DND-41 (cell line): Measurements from ENCODE around the gene RAPGEF2.

Experiments
- ATAC-seq: fragments of 200-7000 bp; cut with Tn5 transposase; 3 replicates; pipeline ENCODE4 v1.9.1; 2021; ENCODE audit warnings: low read depth; ENCODE audit not compliant: insufficient read depth
- DNase-seq: peaks from one replicate; pipeline ENCODE4 v3.0.0-alpha.2; 2020
- H2AFZ ChIP-seq: 2 replicates; pipeline ENCODE4 v1.6.0; 2012; ENCODE audit warnings: low read depth, low read length
- H3K27ac ChIP-seq: 2 replicates; pipeline ENCODE4 v1.5.1; 2012; ENCODE audit warnings: low read length, inconsistent platforms
- H3K27me3 ChIP-seq: fragments of 200-600 bp; sonication (generic); 2 replicates; pipeline ENCODE4 v1.6.0; 2012; ENCODE audit warnings: low read length, mild to moderate bottlenecking, inconsistent platforms; ENCODE audit not compliant: insufficient read depth, poor library complexity
- H3K36me3 ChIP-seq: 2 replicates; pipeline ENCODE4 v1.5.1; 2012; ENCODE audit warnings: low read length, inconsistent platforms; ENCODE audit not compliant: insufficient read depth
- H3K4me1 ChIP-seq: 2 replicates; pipeline ENCODE4 v1.5.1; 2012; ENCODE audit warnings: mild to moderate bottlenecking, low read length; ENCODE audit not compliant: insufficient read depth
- H3K4me2 ChIP-seq: 2 replicates; pipeline ENCODE4 v1.6.0; 2012; ENCODE audit warnings: mild to moderate bottlenecking, moderate library complexity, low read length, inconsistent platforms; ENCODE audit not compliant: insufficient read depth
- H3K4me3 ChIP-seq, 2 experiments: fragments of 200-600 bp in 1 of 2; shearing (Covaris generic) in 1 of 2; 2 replicates each; pipeline ENCODE4 v1.5.1; 2012 to 2016; ENCODE audit warnings: inconsistent platforms in 2 of 2, low read length in 2 of 2, mild to moderate bottlenecking in 2 of 2, low read depth in 1 of 2, moderate library complexity in 1 of 2
- H3K79me2 ChIP-seq: 2 replicates; pipeline ENCODE4 v1.6.0; 2012; ENCODE audit warnings: low read length, inconsistent platforms; ENCODE audit not compliant: insufficient read depth
- H3K9ac ChIP-seq: 2 replicates; pipeline ENCODE4 v1.6.0; 2012; ENCODE audit warnings: low read depth, mild to moderate bottlenecking, inconsistent platforms, low read length, moderate library complexity
- H3K9me3 ChIP-seq: 2 replicates; pipeline ENCODE4 v1.5.1; 2012; ENCODE audit warnings: low read length, moderate library complexity, mild to moderate bottlenecking, inconsistent platforms; ENCODE audit not compliant: insufficient read depth, severe bottlenecking
- H4K20me1 ChIP-seq: 2 replicates; pipeline ENCODE4 v1.6.0; 2012; ENCODE audit warnings: low read length; ENCODE audit not compliant: insufficient read depth
- CTCF ChIP-seq: IDR thresholded peaks from 2 replicates; pipeline ENCODE4 v1.5.1; 2012; ENCODE audit warnings: borderline replicate concordance, low read length, moderate library complexity, mild to moderate bottlenecking; ENCODE audit not compliant: poor library complexity, severe bottlenecking; ENCODE audit errors: extremely low read depth
- EZH2 ChIP-seq: IDR thresholded peaks from 3 replicates; pipeline ENCODE4 v1.6.1; 2012; ENCODE audit warnings: borderline replicate concordance, low read depth, mild to moderate bottlenecking, moderate library complexity, low read length, inconsistent platforms; ENCODE audit not compliant: severe bottlenecking

RAPGEF2 gene

GRCh38 chr4:159346681-159347080 lies 243.8 kb downstream of the RAPGEF2 start:
- Histone ChIP-seq H3K27me3 (no peaks in the 10 kb centered on the region), H3K4me3 (no peak overlapping the region), H2AFZ (no peak overlapping the region), H4K20me1 (no peaks in the 10 kb centered on the region), H3K27ac (no peak overlapping the region), H3K36me3 (peaks cover 40% of the 10 kb centered on the region), H3K4me2 (no peak overlapping the region), H3K4me1 (no peaks in the 10 kb centered on the region), H3K79me2 (no peaks in the 10 kb centered on the region), H3K9ac (no peak overlapping the region), H3K9me3 (no peaks in the 10 kb centered on the region)
- no peak for TF ChIP-seq CTCF
- no peak for TF ChIP-seq EZH2
- DNase-seq (no peak), ATAC-seq (no peak)

GRCh38 chr4:159347813-159348212 lies 244.9 kb downstream of the RAPGEF2 start:
- no peak overlapping the region for H3K27ac ChIP-seq
- H2AFZ ChIP-seq: no peak overlapping the region
- no peak overlapping the region for H3K4me3 ChIP-seq
- TF ChIP-seq EZH2 (no peak), CTCF (no peak)
- H3K36me3 ChIP-seq: peaks cover 30% of the 10 kb centered on the region
- ATAC-seq (no peak), DNase-seq (no peak)
- no peaks in the 10 kb centered on the region for H3K9me3 ChIP-seq
- H3K4me1 ChIP-seq: no peaks in the 10 kb centered on the region
- H3K4me2 ChIP-seq: no peak overlapping the region
- H3K27me3 ChIP-seq: no peaks in the 10 kb centered on the region
- H3K9ac ChIP-seq: no peak overlapping the region
- no peaks in the 10 kb centered on the region for H4K20me1 ChIP-seq
- no peaks in the 10 kb centered on the region for H3K79me2 ChIP-seq

GRCh38 chr4:159349332-159349731 lies 246.5 kb downstream of the RAPGEF2 start:
- ATAC-seq (no peak), DNase-seq (no peak)
- no peak overlapping the region for H3K4me3 ChIP-seq
- no peaks in the 10 kb centered on the region for H3K4me1 ChIP-seq
- H3K9me3 ChIP-seq: no peaks in the 10 kb centered on the region
- H3K79me2 ChIP-seq: no peaks in the 10 kb centered on the region
- H3K4me2 ChIP-seq: no peak overlapping the region
- H3K9ac ChIP-seq: no peak overlapping the region
- H3K27me3 ChIP-seq: no peaks in the 10 kb centered on the region
- H3K27ac ChIP-seq: no peak overlapping the region
- no peak overlapping the region for H2AFZ ChIP-seq
- no peak for TF ChIP-seq CTCF
- H4K20me1 ChIP-seq: no peaks in the 10 kb centered on the region
- peaks cover 31% of the 10 kb centered on the region for H3K36me3 ChIP-seq

- ATAC-seq (no peak), DNase-seq (no peak)
- no peak overlapping the region for H2AFZ ChIP-seq
- H3K27me3 ChIP-seq: no peaks in the 10 kb centered on the region
- no peak overlapping the region for H3K9ac ChIP-seq
- no peaks in the 10 kb centered on the region for H3K4me1 ChIP-seq
- H3K4me3 ChIP-seq: no peak overlapping the region
- no peak for TF ChIP-seq CTCF
- no peak for TF ChIP-seq EZH2
- H4K20me1 ChIP-seq: no peaks in the 10 kb centered on the region
- H3K36me3 ChIP-seq: peaks cover 26% of the 10 kb centered on the region
- H3K9me3 ChIP-seq: no peaks in the 10 kb centered on the region
- H3K79me2 ChIP-seq: no peaks in the 10 kb centered on the region
- H3K4me2 ChIP-seq: no peak overlapping the region
- H3K27ac ChIP-seq: no peak overlapping the region
Observed at GRCh38 chr4:159352609-159353008, 249.7 kb downstream of the RAPGEF2 start.
